Stimulated activated CD4-positive, alpha-beta T cell treated with anti-CD3 and anti-CD28 coated beads, Interleukin-12 subunit alpha, Interleukin-12 subunit beta, amount 100 ng/mL, for 24 hours (primary cell): ENCODE data around the gene CDS2.

Experiments
- DNase-seq, 2 experiments: peaks; one replicate each; pipeline ENCODE4 v3.0.0-alpha.2; 2020; ENCODE audit warnings: low read depth in 2 of 2

CDS2 gene

DNA sequence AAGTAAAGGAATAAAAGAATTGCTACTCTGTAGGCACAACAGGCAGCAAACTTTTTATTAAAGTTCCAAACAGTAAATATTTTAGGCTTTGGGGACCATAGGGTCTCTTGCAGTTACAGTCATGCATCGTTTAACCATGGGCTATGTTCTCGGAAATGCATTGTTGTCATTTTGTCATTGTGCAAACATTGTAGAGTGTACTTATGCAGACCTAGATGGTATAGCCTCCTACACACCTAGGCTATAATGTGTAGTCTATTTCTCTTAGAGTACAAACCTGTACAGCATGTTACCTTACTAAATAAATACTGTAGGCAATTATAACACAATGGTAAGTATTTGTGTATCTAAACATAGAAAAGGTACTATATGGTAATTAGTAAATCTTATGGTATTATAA is 54.7 kb downstream of the CDS2 start:
- DNase-seq = no peak

DNA sequence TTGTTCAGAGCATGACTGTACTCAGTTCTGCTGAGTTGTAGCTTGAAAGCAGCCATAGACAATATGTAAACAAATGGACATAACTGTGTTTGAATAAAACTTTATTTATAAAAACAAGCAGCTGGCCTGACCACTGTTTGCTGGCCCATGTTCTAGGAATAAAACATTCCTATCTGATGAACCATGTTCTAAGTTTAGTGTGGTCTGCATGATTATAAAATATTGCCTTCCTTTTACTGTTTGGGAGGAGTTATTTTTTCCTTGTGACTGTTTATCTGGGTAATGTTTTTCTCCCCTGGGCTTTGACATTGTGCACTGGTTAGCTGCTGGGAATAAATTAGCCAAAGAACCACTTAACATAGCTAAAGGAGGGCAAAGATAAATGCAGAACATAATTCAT is 55.1 kb downstream of the CDS2 start:
- DNase-seq = no peak

DNA sequence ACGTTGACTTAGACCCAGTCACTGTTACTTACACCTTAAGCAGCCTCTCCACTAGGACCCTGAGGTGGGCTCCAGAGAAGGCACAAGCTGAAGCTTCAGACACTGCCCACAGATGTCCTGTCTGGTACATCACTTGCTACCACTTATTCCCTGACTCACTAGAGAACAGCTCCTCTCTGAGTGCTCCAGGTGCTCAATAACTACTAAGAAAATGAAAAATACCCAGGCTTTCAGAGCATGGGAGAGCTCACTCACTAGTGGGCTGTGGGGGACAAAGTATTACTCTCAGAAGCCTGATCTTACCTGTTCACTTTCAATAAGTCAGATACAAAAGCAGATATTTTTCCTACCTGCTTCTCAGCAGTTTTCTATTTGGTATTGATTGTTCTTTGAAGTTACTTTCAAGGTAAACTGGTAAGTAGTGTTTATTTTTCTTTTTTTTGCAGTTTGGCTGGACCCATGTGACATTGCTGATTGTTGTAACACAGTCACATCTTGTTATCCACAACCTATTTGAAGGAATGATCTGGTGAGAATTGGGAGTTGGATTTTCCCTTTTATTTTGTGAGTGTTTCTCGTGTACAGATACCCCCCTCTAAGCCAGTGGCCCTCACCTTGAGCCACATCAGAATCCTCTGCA is 55.9 kb downstream of the CDS2 start:
- DNase-seq = no peak

DNA sequence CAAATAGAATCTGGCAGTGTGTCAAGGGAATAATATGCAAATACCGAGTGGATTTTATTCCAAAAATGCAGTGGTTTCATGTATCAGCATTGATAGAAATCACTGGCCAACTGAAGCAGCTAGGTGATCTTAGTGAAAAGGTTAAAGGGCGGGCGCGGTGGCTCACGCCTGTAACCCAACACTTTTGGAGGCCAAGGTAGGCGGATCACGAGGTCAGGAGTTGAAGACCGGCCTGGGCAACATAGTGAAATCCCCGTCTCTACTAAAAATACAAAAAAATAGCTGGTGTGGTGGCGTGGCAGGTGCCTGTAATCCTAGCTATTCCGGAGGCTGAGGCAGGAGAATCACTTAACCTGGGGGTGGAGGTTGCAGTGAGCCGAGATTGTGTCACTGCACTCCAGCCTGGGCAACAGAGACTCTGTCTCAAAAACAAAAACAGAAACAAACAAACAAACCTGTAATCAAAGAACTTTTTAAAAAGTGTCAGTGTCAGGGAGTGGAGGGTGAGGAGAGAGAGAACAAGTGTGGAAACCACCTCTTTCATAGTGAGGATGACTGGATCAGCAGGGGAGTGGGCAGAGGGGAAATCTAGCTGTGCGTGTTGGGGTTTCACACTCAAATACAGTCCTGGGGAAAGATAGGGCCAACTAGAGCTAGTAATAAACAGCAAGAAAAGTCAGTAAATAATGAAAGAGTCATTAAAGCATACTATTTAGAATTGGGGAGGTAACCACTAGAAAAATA is 57.1 kb downstream of the CDS2 start:
- DNase-seq = no peak

DNA sequence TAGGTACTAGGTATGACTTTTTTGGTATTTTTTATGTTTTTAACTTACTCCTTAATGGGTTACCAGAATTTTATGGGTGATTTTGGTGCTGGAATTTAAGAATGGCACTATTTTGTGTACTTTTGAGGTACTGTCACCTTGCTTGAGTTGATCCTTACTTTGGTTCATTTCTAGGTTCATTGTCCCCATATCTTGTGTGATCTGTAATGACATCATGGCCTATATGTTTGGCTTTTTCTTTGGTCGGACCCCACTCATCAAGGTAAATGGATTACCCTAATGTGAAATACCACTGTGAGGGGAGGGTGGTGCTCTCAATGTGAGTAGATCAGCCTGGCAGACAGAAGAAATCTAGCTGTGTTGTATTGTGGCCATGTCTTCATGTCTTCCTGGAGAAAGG is 57.9 kb downstream of the CDS2 start:
- DNase-seq = no peak

DNA sequence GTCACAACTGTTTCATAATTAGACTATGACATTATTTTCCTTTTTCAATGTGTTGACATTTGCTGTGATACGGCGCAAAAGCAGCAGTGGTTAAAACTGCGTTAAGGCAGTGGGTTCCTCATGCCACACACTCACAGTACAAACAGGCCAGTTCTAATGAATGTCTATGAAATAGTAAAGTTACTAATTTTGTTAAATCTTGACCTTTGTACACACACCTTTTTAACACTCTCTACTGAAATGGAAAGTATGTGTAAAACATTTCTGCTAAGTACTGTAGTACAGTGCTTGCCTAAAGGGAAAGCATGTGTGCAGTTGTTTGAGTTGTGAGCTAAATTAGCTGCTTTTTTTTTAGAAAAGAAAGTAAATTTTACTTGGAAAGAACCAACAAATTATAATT is 60.3 kb downstream of the CDS2 start:
- DNase-seq = no peak

DNA sequence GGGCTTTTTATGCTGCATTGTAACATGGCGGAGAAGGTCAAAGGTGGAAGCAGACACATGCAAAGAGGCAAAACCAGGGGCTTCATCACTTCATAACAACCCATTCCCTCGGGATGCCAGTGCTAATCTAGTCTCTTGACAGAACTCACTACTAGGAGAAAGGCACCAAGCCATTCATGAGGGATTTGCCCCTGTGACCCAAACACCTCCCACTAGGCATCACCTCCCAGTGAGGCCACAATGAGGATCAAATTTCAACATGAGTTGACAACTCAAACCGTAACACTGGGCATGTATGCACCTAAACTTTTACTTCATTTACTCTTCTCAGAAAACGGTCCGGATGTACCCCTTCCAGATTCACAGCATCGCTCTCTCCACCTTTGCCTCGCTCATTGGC is 61.9 kb downstream of the CDS2 start:
- DNase-seq = no peak

DNA sequence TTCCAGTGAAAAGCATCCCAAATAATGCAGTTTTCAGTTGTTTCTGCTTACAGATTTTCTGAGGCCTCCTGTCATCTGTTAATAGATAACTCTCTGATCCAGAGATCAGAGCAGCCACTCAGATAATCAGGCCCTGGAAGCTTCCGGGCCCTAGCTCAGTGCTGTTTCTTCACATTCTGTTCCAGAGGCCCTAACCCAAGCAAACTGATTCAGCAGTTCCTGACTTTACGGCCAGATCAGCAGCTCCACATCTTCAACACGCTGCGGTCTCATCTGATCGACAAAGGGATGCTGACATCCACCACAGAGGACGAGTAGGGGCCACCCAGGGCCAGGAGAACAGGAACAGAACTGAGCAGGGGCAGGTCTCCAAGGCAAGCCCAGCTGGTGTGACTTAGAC is 63.1 kb downstream of the CDS2 start:
- no peak for DNase-seq

DNA sequence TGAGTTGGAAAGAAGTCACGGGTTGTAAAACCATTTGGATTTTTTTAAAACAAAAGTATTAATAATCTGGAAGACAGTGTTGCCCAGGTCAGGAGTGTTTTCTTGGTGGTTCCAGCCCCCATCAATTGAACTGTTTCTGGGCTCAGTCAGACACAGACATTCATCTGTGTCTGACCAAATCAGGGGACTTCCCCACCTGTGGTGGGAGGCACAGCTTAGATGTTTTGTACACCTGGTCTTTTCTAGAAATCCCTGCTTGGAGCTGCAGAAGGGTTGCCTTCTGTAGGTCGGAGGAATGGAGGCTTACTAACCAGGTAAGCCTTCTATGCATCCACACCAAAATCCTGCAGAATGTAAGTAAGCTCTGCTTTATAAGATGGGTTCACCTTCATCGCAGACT is 63.6 kb downstream of the CDS2 start:
- no peak for DNase-seq

DNA sequence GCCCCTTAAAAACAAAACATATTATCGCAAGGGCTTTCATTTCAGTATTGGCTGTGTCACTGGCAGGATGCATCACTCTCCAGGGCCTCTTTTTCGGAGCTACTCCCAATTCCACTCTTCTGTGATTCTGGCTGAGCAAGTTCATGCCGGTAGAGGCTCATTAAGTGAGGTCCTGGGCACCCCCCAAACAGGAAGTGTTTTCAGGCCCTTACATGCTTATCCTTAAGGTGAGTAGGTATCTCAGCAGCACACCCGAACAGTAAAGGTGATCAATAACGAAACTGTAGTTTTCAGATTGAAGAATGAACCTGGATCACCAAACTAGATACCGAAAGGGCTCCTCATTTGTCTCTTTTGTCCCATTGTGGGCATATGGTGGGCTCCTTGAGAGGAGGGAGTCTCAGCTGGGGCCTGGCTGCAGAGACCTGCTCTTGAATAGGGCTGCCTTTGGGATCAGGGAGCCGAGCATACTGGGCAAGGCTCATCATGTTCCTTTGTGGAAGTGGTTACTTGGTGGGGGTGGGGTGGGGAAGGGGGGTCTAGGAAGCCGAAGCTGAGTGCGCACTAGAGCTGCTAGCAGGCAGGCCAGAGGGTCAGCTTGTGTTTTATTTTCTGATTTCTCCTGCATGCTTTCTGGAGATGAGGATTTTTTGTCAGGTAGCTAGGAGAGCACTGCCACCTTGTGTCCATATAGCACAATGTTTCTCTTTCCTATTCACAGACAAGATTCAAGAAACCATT is 65.2 kb downstream of the CDS2 start:
- no peak for DNase-seq

DNA sequence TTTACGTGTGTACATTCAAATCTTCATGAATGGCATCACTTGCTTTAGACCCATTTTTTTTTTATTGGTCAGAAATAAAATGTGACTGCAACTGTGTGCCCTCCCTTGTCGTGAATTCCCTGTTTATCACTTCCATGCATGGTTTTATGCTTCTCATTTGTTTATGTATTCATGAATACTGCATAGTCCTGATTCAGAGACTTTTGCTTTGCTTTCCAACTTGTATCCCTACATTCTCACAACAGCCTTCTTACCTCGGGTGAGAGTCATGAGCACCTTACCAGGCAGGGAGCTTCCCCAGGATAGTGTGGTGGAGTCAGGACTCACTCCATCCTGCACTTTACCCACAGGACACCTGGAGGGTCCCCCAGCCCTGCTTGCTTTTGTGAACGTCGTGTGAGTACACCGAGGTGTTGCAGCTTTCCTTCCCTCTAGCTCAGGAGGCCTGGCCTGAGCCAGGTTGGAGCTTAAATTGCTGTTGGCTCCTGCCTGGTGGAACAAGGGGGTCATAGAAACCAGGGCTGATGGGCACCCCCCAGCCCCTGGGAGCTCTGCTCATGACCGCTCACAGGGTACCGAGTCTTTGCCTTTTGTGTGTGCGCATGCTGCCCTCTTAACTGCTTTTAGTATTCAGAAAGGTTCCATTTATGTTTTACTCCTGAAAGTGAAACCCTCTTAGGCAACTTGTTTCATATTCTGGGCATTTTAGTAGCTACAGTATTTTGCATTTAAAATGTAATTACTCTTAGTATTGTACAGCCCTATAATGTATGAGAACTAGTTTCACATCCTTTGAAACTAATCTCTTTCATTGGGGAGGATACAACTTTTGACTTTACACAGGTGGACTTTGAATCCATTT is 66.0 kb downstream of the CDS2 start:
- no peak for DNase-seq

DNA sequence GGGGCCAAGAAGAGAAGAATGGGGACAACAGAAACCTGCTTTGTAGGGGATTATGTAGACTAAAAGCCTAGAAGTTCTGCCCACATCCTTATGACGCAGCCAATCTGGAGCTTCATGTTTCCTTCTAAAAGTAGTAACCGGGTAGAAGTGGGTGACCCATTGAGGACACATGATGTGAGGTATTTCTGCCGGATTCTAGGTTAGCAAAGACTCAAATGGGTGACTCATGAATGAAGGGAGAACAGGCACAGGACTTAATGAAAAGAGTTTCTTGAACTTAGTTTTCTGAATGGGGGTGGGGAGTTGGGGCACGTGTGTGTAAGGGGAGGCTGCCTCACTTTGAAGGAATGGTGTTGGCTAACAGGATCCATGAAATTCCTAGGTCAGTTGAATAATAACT is 68.8 kb downstream of the CDS2 start:
- no peak for DNase-seq

DNA sequence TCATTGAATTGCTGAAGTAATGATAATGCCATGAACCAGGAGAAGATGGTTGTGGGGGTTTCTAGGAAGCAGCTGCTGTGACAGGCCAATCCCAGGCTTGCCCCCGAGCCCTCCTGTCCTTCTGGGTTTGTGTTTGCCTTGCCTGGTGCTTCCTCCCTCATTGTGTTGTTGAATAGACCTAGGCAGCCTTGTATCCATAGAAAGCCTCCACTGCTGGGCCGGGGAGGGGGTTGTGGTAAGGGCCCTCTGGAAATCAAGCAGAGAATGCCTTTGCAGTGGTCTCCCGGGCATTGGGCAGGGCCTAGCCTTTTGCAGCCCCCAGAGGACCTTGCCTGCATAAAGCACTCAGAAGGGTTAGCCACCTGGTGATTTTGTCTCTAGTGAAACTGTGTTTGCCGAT is 69.3 kb downstream of the CDS2 start:
- no peak for DNase-seq

DNA sequence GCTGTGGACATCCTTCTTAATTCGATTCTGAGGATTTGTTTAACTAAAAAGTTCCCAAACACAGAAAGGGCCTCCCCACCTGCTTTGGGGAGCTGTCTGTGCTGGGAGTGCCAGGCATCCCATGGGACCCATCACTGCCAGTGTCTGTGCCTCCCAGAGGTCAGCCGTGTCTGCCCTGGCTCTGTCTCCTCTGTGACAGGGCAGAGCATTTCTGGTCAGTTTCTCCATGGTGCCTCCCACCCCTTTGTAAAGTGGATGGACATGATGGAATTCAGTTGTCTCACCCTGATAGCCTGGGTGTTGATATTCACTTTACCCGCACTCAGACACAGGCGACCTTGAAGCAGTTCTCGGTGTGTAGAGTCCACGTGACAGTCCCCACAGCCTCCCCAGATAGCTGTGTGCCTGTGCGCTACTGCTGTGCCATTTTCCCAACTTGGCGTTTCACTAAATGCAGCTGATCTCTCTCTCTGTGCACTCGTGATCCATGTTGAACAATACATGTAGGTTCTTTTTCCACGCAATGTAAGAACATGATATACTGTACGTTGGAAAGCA is 70.5 kb downstream of the CDS2 start:
- no peak for DNase-seq

DNA sequence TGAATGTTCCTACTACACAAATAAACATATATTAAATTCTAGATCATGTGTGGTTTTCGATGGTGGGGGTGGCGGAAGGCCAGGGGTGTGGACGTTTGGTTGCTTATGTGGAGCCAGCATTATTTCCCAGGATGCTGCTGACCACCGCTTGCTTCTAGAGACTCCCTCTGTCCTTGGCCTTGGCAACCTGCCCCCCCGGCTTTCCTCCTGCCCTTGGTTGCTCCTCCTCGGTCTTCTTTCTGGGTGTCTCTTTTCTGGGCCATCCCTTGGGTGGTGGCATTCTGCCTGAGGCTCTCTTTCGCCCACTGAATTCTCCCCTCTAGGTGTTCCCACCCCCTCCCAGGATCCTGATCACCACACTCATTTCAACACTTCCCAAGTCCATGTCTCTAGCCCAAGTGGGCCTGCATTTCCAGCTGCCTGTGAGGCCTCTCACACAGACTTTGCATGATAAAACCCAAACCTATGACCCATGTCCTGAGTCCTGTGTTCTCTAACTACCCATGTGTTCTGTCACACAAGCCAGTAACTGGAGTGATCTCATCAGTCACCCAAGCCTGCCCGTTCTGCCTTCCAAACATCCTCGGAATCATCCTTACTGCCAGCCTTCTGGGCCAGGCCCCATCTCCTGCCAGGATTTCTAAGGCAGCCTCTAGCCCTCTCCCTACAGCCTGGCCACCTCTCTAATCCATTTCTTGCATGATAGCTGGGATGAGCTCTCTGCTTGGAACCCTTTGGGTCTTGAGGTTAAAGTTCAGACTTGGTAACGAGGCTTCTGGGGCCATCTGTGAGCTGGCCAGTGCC is 71.2 kb downstream of the CDS2 start:
- DNase-seq = no peak

DNA sequence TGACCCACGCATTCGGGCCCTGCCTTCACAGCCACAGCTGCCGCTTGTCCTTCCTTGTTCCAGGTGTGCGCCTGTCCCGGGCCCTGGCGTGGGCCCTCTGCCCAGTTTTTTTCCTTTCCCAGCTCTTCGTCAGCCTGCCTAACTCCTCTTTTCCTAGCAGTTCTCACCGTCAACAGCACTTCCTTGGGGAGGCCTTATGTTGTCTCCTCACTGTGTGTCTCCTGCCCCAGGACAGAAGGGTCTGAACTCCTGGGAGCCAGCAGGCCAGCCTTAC is 71.8 kb downstream of the CDS2 start:
- no peak for DNase-seq

DNA sequence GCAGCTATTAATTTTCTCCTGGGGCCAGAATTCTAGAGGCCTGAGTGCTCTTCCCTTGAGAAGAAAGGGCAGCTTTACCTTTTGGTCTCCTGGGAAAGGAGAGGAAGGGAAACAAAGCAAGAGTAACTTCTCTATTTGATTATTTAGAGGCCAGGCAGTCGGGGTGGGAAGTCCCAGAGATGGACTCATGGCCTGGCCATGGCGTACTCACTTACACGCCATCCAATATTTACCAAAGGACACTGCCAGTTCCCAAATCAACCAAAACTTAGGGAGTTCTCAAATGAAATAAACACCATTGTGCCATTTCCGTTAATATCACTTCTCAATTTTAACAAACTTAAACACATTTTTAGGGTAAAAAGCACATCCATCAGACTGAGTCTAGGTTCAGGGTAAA is 76.6 kb downstream of the CDS2 start:
- no peak for DNase-seq

DNA sequence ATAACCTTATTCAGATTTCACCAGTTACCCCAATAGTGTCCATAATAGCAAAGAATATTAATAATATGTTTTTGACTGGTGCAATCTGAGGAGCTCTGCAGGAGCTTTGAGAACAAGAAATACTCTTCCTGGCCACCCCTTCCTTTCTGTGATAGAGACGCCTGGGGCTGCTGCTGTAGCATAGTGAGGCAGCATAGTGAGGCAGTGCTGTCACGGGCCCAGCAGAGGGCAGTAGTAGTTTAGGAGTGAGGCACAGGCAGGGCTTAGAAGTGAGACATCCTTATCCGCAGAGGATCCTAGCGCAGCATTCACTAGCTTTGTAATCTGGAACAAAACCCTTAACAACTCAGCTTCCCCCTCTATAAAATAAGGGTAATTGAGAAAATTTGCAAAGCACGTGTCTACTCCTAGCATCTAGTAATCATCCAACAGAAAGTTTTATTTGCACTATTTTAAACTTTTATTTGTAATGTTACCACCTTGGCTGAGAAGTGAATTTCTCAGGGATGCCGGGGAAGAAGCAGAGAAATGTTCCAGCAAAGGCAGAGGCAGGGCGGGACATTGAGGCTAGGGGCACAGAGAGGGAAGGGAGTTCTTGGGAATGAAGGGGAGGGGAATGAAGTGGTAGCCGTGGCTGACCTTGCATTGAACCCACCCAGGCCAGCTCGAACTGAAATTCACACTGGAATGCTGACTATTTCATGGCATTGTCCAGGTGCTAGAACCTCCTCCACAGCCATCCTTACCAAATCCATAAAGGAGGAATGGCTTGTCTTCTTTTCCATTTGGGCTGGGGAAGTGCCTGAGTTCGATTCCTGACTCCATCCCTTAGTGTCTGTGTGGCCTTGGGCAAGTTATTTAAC is 78.8 kb downstream of the CDS2 start:
- peak; percentile 37 to 63 for DNase-seq

DNA sequence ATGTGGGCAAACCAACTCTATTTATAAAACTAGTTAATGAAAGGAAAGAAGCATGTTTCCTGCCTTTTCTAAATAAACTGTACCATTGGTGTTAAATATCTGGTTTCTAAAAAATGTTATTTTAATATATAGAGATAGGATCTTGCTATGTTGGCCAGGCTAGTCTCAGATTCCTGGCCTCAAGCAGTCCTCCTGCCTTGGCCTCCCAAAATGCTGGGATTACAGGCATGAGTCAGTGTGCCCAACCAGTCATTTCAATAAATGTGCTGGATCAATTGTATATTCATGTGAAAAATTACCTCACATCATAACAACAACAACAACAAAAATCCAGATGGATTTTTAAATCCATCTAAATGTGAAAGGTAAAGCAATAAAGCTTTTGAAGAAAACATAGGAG is 80.3 kb downstream of the CDS2 start:
- no peak for DNase-seq
